ENCODE data around the gene HINT2. TPM values are rescaled to one million over a fixed set of nuclear protein-coding genes. Genes with fewer than 3 reads are reported as not detected.

Gene HINT2
- total RNA-seq, 1 donor from 2014 or later, result 30.7 TPM

DNA sequence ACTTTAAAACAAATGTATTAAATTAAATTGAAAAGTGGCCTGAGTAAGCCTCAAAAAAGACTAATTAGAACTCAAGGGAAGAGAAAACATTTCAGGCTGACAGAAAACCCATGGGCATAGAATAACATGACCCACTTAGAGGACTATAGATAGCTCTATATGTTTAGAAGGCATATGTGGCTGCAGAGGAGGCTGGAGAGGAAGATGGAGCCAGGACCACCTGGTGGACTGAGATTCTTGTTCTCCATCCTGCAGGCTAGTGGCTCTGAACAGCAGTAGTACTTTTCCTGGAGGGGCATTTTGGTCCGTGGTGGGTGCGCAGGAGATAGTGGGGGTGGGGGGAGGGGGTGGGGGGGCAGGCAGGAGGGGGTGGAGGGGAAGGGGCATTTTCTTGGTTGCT, 33.8 kb downstream of the HINT2 start:
- no peak for DNase-seq (ENCODE audit: low spot score in 2 of 2, unreplicated experiment in 2 of 2)
- peaks cover 14% of the 10 kb centered on the region for H3K36me3 Mint-ChIP-seq
- H3K27ac Mint-ChIP-seq, result no peak overlapping the region
- no peak overlapping the region for H3K4me3 Mint-ChIP-seq
- TF ChIP-seq, protein P1, sequence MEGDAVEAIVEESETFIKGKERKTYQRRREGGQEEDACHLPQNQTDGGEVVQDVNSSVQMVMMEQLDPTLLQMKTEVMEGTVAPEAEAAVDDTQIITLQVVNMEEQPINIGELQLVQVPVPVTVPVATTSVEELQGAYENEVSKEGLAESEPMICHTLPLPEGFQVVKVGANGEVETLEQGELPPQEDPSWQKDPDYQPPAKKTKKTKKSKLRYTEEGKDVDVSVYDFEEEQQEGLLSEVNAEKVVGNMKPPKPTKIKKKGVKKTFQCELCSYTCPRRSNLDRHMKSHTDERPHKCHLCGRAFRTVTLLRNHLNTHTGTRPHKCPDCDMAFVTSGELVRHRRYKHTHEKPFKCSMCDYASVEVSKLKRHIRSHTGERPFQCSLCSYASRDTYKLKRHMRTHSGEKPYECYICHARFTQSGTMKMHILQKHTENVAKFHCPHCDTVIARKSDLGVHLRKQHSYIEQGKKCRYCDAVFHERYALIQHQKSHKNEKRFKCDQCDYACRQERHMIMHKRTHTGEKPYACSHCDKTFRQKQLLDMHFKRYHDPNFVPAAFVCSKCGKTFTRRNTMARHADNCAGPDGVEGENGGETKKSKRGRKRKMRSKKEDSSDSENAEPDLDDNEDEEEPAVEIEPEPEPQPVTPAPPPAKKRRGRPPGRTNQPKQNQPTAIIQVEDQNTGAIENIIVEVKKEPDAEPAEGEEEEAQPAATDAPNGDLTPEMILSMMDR (IDR thresholded peaks at IDR 0.05; ENCODE audit: unreplicated experiment), result no peak
- H3K27me3 Mint-ChIP-seq (ENCODE audit: low read depth), result peaks cover 2% of the 10 kb centered on the region
- peaks cover 7% of the 10 kb centered on the region for H3K9me3 Mint-ChIP-seq
- H3K4me1 Mint-ChIP-seq, result peaks cover 1% of the 10 kb centered on the region

DNA sequence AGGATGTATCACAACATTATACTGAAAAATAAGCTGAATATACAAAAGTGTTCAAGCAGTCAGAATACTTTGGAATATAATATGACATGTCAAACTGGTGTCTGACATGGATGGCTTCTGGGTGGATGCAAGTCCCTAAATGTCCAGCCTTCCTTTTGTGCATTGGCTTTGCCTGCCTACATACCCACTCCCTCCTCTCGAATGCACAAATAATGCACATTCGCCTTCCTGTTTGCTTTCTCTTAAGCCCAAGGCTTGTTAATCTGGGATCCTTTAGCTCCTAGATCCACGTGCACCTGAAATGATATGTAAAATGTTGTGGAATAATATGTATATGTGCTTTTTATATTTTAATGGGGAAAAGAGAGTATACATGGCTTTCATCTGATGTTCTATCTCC, 36.3 kb downstream of the HINT2 start:
- DNase-seq (ENCODE audit: low spot score in 2 of 2, unreplicated experiment in 2 of 2), result no peak
- Mint-ChIP-seq H3K27me3 (ENCODE audit: low read depth) (peaks cover 2% of the 10 kb centered on the region), H3K9me3 (peaks cover 3% of the 10 kb centered on the region), H3K4me3 (no peak overlapping the region), H3K4me1 (peaks cover 8% of the 10 kb centered on the region), H3K36me3 (peaks cover 9% of the 10 kb centered on the region), H3K27ac (no peak overlapping the region)
- TF ChIP-seq, protein P1 (IDR thresholded peaks at IDR 0.05; ENCODE audit: unreplicated experiment), result no peak

DNA sequence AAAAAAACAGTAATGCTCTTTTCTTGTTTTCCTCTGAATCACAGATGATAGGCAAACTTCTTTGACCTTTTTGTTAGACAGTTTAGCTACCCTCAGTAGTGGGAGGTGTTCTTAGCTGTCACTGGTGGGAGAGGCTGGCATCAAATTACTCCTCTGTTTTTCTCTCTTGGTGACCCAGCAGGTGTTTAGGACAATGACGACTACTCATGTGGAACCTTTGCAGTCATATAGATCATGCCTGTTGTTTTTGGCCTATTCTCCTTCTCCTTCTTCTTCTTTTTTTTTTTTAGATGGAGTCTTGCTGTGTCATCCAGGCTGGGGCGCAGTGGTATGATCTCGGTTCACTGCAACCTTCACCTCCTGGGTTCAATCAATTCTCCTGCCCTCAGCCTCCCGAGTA, 38.8 kb downstream of the HINT2 start:
- H3K27me3 Mint-ChIP-seq (ENCODE audit: low read depth), result peaks cover 2% of the 10 kb centered on the region
- peaks cover 8% of the 10 kb centered on the region for H3K4me1 Mint-ChIP-seq
- no peaks in the 10 kb centered on the region for H3K9me3 Mint-ChIP-seq
- no peak for DNase-seq (ENCODE audit: low spot score in 2 of 2, unreplicated experiment in 2 of 2)
- H3K36me3 Mint-ChIP-seq, result peaks cover 6% of the 10 kb centered on the region
- peak overlapping the region; percentile 47 for H3K27ac Mint-ChIP-seq
- H3K4me3 Mint-ChIP-seq, result no peak overlapping the region
- TF ChIP-seq, protein P1 (IDR thresholded peaks at IDR 0.05; ENCODE audit: unreplicated experiment), result no peak

DNA sequence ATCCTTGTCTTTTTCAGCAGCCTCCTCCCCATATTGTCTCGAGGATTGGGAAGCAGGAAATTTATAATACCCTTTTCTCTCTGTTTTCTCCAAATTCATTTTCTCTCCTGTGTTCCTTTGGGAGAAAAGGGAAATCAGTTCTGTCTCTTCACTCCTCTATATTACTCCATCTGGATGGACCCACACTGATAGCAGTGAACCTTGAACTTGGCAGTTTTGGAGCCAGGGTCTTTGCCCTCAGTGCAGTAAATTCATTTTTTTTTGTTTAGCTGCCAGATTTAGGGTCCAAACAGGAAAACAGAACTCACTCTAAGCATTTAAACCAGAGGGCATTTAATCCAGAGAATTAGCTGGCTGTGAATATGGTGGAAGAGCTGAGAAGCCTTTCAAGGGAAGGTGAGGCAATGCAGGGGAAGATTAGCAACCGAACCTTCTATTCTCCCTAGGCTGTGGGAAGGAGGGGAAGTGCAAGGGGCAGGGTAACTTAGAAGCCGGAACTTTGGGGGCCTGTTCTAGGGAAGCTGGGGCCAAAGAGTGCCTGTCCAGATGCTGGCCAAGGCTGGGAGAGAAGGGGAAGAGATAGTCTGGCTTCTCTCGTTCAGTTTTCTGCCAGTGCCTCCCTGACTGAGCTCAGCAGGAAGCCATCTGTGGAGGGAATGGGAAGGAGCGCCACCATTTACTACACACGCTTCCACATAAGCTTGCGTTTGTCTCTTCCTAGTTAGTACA, 39.8 kb downstream of the HINT2 start:
- TF ChIP-seq, protein P1 (IDR thresholded peaks at IDR 0.05; ENCODE audit: unreplicated experiment), result no peak
- no peak overlapping the region for H3K27ac Mint-ChIP-seq

DNA sequence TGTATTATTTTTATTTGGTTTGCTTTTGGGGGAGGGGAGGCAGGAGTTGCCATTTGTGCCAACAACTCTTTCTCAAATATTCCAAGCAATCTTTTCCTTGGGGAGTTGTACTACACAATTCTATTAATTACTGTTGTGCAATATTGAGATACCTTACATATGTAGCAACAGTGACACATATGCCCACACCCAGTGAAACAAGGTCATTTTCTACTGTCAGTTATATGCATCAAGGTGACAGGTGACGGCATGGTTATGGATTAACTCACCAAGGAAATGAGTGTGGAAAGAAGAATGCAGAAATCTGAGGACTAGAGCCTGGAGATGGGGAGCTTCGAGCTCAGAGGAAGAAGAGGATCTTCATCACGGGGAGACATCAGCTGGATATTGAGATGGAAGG, 42.9 kb downstream of the HINT2 start:
- H3K4me3 Mint-ChIP-seq, result no peak overlapping the region
- TF ChIP-seq, protein P1 (IDR thresholded peaks at IDR 0.05; ENCODE audit: unreplicated experiment), result no peak
- no peak overlapping the region for H3K27ac Mint-ChIP-seq
- no peak for DNase-seq (ENCODE audit: low spot score in 2 of 2, unreplicated experiment in 2 of 2)
- H3K36me3 Mint-ChIP-seq, result no peaks in the 10 kb centered on the region
- peaks cover 8% of the 10 kb centered on the region for H3K4me1 Mint-ChIP-seq
- no peaks in the 10 kb centered on the region for H3K27me3 Mint-ChIP-seq (ENCODE audit: low read depth)
- no peaks in the 10 kb centered on the region for H3K9me3 Mint-ChIP-seq

More for the DNA sequence above, 39.8 kb downstream of the HINT2 start:
- Mint-ChIP-seq H3K9me3 (no peaks in the 10 kb centered on the region), H3K36me3 (peaks cover under 1% of the 10 kb centered on the region), H3K4me3 (no peak overlapping the region), H3K27me3 (ENCODE audit: low read depth) (peaks cover under 1% of the 10 kb centered on the region), H3K4me1 (peaks cover 8% of the 10 kb centered on the region)
- DNase-seq (ENCODE audit: low spot score in 2 of 2, unreplicated experiment in 2 of 2), result no peak

All from mesothelial cell of epicardium (in vitro differentiated cells).